ENCODE results near the gene MPIG6B.

DNA sequence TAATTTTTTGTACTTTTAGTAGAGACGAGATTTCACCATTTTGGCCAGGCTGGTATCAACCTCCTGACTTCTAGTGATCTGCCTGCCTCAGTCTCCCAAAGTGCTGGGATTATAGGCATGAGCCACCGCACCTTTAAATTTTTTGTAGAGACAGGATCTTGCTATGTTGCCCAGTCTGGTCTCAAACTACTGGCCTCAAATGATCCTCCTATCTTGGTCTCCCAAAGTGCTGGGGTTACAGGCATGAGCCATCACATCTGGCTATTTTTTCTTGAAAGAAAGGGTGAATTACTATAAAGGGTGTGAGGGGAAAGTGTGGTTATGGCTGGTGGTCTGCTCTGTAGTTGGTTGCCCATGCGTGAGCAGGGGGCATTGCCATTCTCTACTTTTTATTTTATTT lies 14.9 kb upstream of the MPIG6B start:
- TF ChIP-seq, protein P1, sequence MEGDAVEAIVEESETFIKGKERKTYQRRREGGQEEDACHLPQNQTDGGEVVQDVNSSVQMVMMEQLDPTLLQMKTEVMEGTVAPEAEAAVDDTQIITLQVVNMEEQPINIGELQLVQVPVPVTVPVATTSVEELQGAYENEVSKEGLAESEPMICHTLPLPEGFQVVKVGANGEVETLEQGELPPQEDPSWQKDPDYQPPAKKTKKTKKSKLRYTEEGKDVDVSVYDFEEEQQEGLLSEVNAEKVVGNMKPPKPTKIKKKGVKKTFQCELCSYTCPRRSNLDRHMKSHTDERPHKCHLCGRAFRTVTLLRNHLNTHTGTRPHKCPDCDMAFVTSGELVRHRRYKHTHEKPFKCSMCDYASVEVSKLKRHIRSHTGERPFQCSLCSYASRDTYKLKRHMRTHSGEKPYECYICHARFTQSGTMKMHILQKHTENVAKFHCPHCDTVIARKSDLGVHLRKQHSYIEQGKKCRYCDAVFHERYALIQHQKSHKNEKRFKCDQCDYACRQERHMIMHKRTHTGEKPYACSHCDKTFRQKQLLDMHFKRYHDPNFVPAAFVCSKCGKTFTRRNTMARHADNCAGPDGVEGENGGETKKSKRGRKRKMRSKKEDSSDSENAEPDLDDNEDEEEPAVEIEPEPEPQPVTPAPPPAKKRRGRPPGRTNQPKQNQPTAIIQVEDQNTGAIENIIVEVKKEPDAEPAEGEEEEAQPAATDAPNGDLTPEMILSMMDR (IDR thresholded peaks at IDR 0.05; ENCODE audit: insufficient read depth, low read depth, low read length): no peak
- no peak for TF ChIP-seq EZH2 (IDR thresholded peaks at IDR 0.05; ENCODE audit: insufficient read depth, low read length)
